K562 (cell line): ENCODE results near the gene PLCE1. TPM values are rescaled to one million over a fixed set of nuclear protein-coding genes. Genes with fewer than 3 reads are reported as not detected.

Source experiments
- ATAC-seq: fragments of 200-7000 bp; cut with Tn5 transposase; 3 replicates; pipeline ENCODE4 v1.9.1; 2020; ENCODE audit warnings: moderate library complexity
- BruUV-seq: library from RNA; stranded (reverse); fragments of 400-500 nt; replicated peaks from 2 replicates; lab custom pipeline; 2021; lab: Mats Ljungman, UMichigan
- CTCF ChIA-PET: fragments of 300-600 bp; formaldehyde crosslinking; extraction: SDS; loops from one replicate; lab custom pipeline; 2021; ENCODE audit warnings: low intra/inter-chr PET ratio; lab: Yijun Ruan, JAX
- POLR2A ChIA-PET: fragments of 300-600, 350-650 bp; sonication (Branson Sonifier 250); formaldehyde crosslinking; extraction: SDS; loops from one replicate; lab custom pipeline; 2021; ENCODE audit warnings: antibody characterized with exemption, inconsistent platforms; lab: Yijun Ruan, JAX
- DNase-seq, 4 experiments: peaks; one replicate each; pipeline versions ENCODE4 v3.0.0 to v3.0.0-alpha.2; 2011 to 2018; ENCODE audit warnings: low spot score in 3 of 4, mixed read lengths in 3 of 4; ENCODE audit errors: extremely low read depth in 1 of 4
- FAIRE-seq: peaks from 2 replicates; lab custom pipeline; 2011; peaks lifted over from hg19 to GRCh38; lab: Jason Lieb, UNC
- H2AFZ ChIP-seq: 2 replicates; pipeline ENCODE4 v1.6.0; 2011; ENCODE audit warnings: low read depth, low read length, control low read depth, inconsistent platforms
- H3K27ac ChIP-seq: fragments of 200-600 bp; 3 replicates; pipeline ENCODE4 v1.8.0; 2011; ENCODE audit warnings: low read depth, mild to moderate bottlenecking, control low read depth, inconsistent platforms, low read length, moderate library complexity, mixed read lengths; ENCODE audit errors: extremely low read depth
- H3K27me3 ChIP-seq, 2 experiments: fragments of 300-600 bp in 1 of 2; 2 replicates in 1 of 2; 3 replicates in 1 of 2; pipeline versions ENCODE4 v1.6.0 to v1.8.0; 2011; ENCODE audit warnings: inconsistent platforms in 2 of 2, low read length in 2 of 2, mild to moderate bottlenecking in 1 of 2, mixed read lengths in 1 of 2, moderate library complexity in 1 of 2; ENCODE audit not compliant: control insufficient read depth in 2 of 2, insufficient read depth in 2 of 2
- H3K36me3 ChIP-seq: fragments of 300-600 bp; 3 replicates; pipeline ENCODE4 v1.8.0; 2011; ENCODE audit warnings: mild to moderate bottlenecking, low read length, inconsistent platforms; ENCODE audit not compliant: control insufficient read depth, insufficient read depth
- H3K4me1 ChIP-seq, 2 experiments: fragments of 200-600 bp in 1 of 2; replicated peaks in 1 of 2; 2 replicates in 1 of 2; 3 replicates in 1 of 2; pipeline versions ENCODE4 v1.5.1 to v1.8.0; 2011; ENCODE audit warnings: inconsistent platforms in 2 of 2, low read length in 2 of 2, mild to moderate bottlenecking in 1 of 2, mixed read lengths in 1 of 2, moderate library complexity in 1 of 2; ENCODE audit not compliant: control insufficient read depth in 2 of 2, insufficient read depth in 2 of 2
- H3K4me2 ChIP-seq: 2 replicates; pipeline ENCODE4 v1.6.1; 2011; ENCODE audit warnings: low read length, control low read depth, inconsistent platforms, mixed read lengths; ENCODE audit not compliant: insufficient read depth
- H3K4me3 ChIP-seq: fragments of 200-600 bp; sonication (generic), shearing (Covaris generic); 2 replicates; pipeline ENCODE4 v1.5.1; 2016; ENCODE audit warnings: control low read depth, inconsistent platforms
- H3K79me2 ChIP-seq: fragments of 200-600 bp; 3 replicates; pipeline ENCODE4 v1.8.0; 2011; ENCODE audit warnings: low read length, inconsistent platforms; ENCODE audit not compliant: control insufficient read depth, insufficient read depth
- H3K9ac ChIP-seq, 2 experiments: 2 replicates each; pipeline versions ENCODE4 v1.6.0 to v1.6.1; 2011; ENCODE audit warnings: low read depth in 2 of 2, low read length in 2 of 2, control low read depth in 1 of 2, inconsistent platforms in 1 of 2, mild to moderate bottlenecking in 1 of 2, mixed read lengths in 1 of 2; ENCODE audit not compliant: insufficient read depth in 1 of 2
- H3K9me1 ChIP-seq: one replicate; pipeline ENCODE4 v1.6.0; 2011; ENCODE audit warnings: inconsistent platforms, mild to moderate bottlenecking, low read length, moderate library complexity; ENCODE audit not compliant: control insufficient read depth, insufficient read depth
- H3K9me3 ChIP-seq: replicated peaks from 2 replicates; pipeline ENCODE4 v1.5.1; 2011; ENCODE audit warnings: low read depth, low read length, inconsistent platforms; ENCODE audit not compliant: control insufficient read depth, insufficient read depth
- H4K20me1 ChIP-seq: replicated peaks from 2 replicates; pipeline ENCODE4 v1.6.1; 2011; ENCODE audit warnings: low read length, inconsistent platforms, mixed read lengths; ENCODE audit not compliant: control insufficient read depth, insufficient read depth
- BDP1 ChIP-seq: IDR thresholded peaks from 3 replicates; pipeline ENCODE4 v1.6.1; 2011; ENCODE audit not compliant: insufficient read length, insufficient read depth
- HNRNPL ChIP-seq: fragments of 200-400 bp; formaldehyde crosslinking; IDR thresholded peaks from 2 replicates; pipeline ENCODE4 v1.6.1; 2017; ENCODE audit warnings: low read depth, mild to moderate bottlenecking, low read length
- OTX1 ChIP-seq: fragments of 450-650 bp; formaldehyde crosslinking; IDR thresholded peaks from 2 replicates; pipeline ENCODE4 v1.4.0; 2022; ENCODE audit warnings: mild to moderate bottlenecking
- TRIM25 ChIP-seq: fragments of 450-650 bp; IDR thresholded peaks from 2 replicates; pipeline ENCODE4 v1.7.0; 2016; ENCODE audit warnings: borderline replicate concordance
- whole genome bisulfite sequencing: fragments of 100-300 bp; shearing (Covaris generic); methylation state at CpG from one replicate; pipeline ENCODE4 v1.1.6; 2016; ENCODE audit warnings: low coverage, mixed read lengths; ENCODE audit not compliant: insufficient coverage; ENCODE audit errors: missing lambda C conversion rate; 5-methylcytosine and 5-hydroxymethylcytosine counted together
- in situ Hi-C: fragments of 300-500 bp; cut with MboI; formaldehyde crosslinking; loops from 4 replicates; pipeline ENCODE4 v1.15.0; 2018; ENCODE audit warnings: inconsistent platforms, mixed read lengths
- intact Hi-C: fragments of 100-400 bp; cut with micrococcal nuclease; formaldehyde crosslinking; loops from 2 replicates; pipeline ENCODE4 v1.14.2; 2022
- polyA plus RNA-seq, 8 experiments: library from polyadenylated mRNA; depleted of rRNA in 4 of 8; stranded (reverse) in 5 of 8; unstranded in 3 of 8; fragments of >200 nt; fragmentation: Nextera tagmentation in 2 of 8; fragmentation: Illumina TruSeq in 1 of 8; extraction: Ambion mirVana in 2 of 8; extraction: Trizol in 1 of 8; gene quantifications; 2 replicates each; pipeline versions ENCODE4 v1.2.1 to v1.2.3, GENCODE V29; 2011 to 2014; ENCODE audit warnings: inconsistent platforms in 1 of 8, missing spikeins in 1 of 8
- total RNA-seq, 7 experiments: library from RNA; depleted of rRNA in 6 of 7; stranded (reverse); fragments of >200 nt in 6 of 7; fragmentation: Illumina TruSeq in 2 of 7; extraction: Trizol in 2 of 7; gene quantifications; 2 replicates each; pipeline versions ENCODE4 v1.2.1 to v1.2.3, GENCODE V29; 2011 to 2021; ENCODE audit warnings: low replicate concordance in 1 of 7
- TF ChIP-seq, protein P1 (sequence below): fragments of 250-450 bp; sonication (Bioruptor Pico); IDR thresholded peaks from 2 replicates; pipeline ENCODE4 v1.5.0; 2022; ENCODE audit warnings: mild to moderate bottlenecking
- TF ChIP-seq, protein P2 (sequence below): sonication (generic); formaldehyde crosslinking; IDR thresholded peaks from 2 replicates; pipeline ENCODE4 v1.8.0; 2022; ENCODE audit warnings: mild to moderate bottlenecking, missing genetic modification reagents, borderline replicate concordance

PLCE1 gene
- total and polyA plus RNA-seq, 9 of the 15 experiments (the other 6 are each of a cell fraction or from before 2014, with no cell fraction given), result under 0.01 to 0.52 (median 0.13) TPM; not detected in 5

DNA sequence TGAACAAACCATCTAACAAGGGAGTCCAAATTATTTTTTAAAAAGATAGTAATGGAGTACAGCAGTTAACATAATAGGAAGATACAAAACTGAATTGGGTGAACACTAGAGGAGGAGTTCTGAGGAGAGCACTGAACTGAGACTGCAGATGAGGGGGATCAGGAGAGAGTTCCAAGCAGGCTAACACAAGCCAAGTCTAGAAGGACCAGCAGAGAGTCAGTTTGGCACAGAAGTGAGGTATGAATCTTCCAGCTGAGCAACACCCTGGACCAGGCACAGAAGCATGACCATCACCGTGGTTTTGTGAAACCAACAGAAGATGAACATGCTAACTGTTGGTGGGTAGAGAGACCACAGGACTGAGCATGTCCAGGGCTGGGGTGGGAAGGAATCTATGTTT is 30.8 kb upstream of the PLCE1 start:
- DNase-seq (no peak), FAIRE-seq (no peak)
- in situ Hi-C loops, result no loop called here

More for the DNA sequence above, 30.8 kb upstream of the PLCE1 start:
- ChIA-PET CTCF (no interaction called here), POLR2A (interaction anchor here (1.4 kb wide), 1 partner anchor 13 kb away, joined by 4 read pairs; no protein-coding TSS in a partner anchor)
- no peak overlapping the region for H3K27ac ChIP-seq
- H2AFZ ChIP-seq, result no peak overlapping the region
- 0% methylated on average over 1 of the region's 1 CpG for WGBS
- H3K36me3 ChIP-seq, result no peaks in the 10 kb centered on the region
- TF ChIP-seq, protein P1, sequence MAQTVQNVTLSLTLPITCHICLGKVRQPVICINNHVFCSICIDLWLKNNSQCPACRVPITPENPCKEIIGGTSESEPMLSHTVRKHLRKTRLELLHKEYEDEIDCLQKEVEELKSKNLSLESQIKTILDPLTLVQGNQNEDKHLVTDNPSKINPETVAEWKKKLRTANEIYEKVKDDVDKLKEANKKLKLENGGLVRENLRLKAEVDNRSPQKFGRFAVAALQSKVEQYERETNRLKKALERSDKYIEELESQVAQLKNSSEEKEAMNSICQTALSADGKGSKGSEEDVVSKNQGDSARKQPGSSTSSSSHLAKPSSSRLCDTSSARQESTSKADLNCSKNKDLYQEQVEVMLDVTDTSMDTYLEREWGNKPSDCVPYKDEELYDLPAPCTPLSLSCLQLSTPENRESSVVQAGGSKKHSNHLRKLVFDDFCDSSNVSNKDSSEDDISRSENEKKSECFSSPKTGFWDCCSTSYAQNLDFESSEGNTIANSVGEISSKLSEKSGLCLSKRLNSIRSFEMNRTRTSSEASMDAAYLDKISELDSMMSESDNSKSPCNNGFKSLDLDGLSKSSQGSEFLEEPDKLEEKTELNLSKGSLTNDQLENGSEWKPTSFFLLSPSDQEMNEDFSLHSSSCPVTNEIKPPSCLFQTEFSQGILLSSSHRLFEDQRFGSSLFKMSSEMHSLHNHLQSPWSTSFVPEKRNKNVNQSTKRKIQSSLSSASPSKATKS (CRISPR knock-in tag), result no peak
- TF ChIP-seq TRIM25, result no peak
- TF ChIP-seq, protein P2, sequence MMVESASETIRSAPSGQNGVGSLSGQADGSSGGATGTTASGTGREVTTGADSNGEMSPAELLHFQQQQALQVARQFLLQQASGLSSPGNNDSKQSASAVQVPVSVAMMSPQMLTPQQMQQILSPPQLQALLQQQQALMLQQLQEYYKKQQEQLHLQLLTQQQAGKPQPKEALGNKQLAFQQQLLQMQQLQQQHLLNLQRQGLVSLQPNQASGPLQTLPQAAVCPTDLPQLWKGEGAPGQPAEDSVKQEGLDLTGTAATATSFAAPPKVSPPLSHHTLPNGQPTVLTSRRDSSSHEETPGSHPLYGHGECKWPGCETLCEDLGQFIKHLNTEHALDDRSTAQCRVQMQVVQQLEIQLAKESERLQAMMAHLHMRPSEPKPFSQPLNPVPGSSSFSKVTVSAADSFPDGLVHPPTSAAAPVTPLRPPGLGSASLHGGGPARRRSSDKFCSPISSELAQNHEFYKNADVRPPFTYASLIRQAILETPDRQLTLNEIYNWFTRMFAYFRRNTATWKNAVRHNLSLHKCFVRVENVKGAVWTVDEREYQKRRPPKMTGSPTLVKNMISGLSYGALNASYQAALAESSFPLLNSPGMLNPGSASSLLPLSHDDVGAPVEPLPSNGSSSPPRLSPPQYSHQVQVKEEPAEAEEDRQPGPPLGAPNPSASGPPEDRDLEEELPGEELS (CRISPR knock-in tag), result no peak
- no peak for TF ChIP-seq OTX1 (CRISPR knock-in tag)
- no peak for TF ChIP-seq HNRNPL
- no peak for TF ChIP-seq BDP1
- H3K9me3 ChIP-seq, result no peaks in the 10 kb centered on the region
- BruUV-seq, result no TSS peak
- no peak overlapping the region for H3K4me2 ChIP-seq
- ATAC-seq, result no peak
- intact Hi-C loops, result no loop called here
- no peak overlapping the region for H3K4me3 ChIP-seq
- H3K9ac ChIP-seq, result no peak overlapping the region
- no peaks in the 10 kb centered on the region for H4K20me1 ChIP-seq
- no peaks in the 10 kb centered on the region for H3K4me1 ChIP-seq
- no peaks in the 10 kb centered on the region for H3K79me2 ChIP-seq
- H3K9me1 ChIP-seq, result no peaks in the 10 kb centered on the region
- H3K27me3 ChIP-seq, result peaks cover 0 to 27% of the 10 kb centered on the region in 2 experiments; a peak in 4 of 5 replicates
